ENCODE data around the gene PTPRT.

The PTPRT gene

DNA sequence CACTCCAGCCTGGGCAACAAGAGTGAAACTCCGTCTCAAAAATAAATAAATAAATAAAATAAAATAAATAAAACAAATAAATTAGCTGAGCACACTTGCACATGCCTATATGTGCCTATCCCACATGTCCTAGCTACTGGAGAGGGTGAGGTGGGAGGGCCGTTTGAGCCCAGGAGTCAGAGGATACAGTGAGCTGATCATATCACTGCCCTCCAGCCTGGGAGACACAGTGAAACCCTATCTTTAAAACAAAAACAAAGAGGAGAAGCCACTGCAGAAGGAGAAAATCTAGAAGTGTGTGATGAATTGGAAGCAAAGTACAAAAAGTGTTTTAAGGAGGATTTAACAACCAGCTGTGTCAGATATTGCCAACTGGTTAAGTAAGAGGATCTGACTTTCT lies 728.4 kb downstream of the PTPRT start:
- no peak overlapping the region for H3K4me2 ChIP-seq (ENCODE audit: low read depth, low read length, poor library complexity, severe bottlenecking)
- TF ChIP-seq EZH2phosphoT487 (conservative IDR thresholded peaks at IDR 0.05; ENCODE audit: low read length): no peak
- TF ChIP-seq, protein P1, sequence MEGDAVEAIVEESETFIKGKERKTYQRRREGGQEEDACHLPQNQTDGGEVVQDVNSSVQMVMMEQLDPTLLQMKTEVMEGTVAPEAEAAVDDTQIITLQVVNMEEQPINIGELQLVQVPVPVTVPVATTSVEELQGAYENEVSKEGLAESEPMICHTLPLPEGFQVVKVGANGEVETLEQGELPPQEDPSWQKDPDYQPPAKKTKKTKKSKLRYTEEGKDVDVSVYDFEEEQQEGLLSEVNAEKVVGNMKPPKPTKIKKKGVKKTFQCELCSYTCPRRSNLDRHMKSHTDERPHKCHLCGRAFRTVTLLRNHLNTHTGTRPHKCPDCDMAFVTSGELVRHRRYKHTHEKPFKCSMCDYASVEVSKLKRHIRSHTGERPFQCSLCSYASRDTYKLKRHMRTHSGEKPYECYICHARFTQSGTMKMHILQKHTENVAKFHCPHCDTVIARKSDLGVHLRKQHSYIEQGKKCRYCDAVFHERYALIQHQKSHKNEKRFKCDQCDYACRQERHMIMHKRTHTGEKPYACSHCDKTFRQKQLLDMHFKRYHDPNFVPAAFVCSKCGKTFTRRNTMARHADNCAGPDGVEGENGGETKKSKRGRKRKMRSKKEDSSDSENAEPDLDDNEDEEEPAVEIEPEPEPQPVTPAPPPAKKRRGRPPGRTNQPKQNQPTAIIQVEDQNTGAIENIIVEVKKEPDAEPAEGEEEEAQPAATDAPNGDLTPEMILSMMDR (IDR thresholded peaks at IDR 0.05; ENCODE audit: insufficient read depth, low read length, poor library complexity, severe bottlenecking): no peak

DNA sequence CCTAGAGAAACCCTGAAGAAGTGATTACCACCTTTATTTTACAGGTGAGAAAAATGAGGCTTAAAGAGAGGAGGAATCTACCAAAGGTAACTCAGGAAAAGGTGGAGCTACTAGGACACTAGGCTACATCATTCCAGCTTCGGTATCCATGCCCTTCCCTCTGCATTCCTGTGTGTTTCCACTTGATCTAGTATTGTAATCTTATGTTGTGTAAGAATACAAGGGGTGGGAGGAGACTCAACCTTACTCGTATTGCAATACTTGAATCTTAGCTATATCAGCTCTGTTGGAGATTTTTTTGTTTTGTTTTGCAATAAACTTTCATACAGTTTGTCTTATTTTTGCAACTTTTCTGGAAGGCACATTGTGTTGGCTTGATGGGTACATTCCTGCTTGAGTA lies 742.4 kb downstream of the PTPRT start:
- TF ChIP-seq EZH2phosphoT487 (conservative IDR thresholded peaks at IDR 0.05; ENCODE audit: low read length): no peak
- TF ChIP-seq, protein P1 (IDR thresholded peaks at IDR 0.05; ENCODE audit: insufficient read depth, low read length, poor library complexity, severe bottlenecking): no peak
- Histone ChIP-seq H3K4me2 (ENCODE audit: low read depth, low read length, poor library complexity, severe bottlenecking) (no peak overlapping the region), H4K20me1 (ENCODE audit: low read depth, low read length) (no peaks in the 10 kb centered on the region), H3K9ac (ENCODE audit: low read length) (no peak overlapping the region), H3K27ac (ENCODE audit: low read depth, low read length) (no peak overlapping the region), H3K4me3 (ENCODE audit: insufficient read depth, low read length, poor library complexity, severe bottlenecking) (no peak overlapping the region), H3K36me3 (ENCODE audit: low read length) (no peaks in the 10 kb centered on the region), H2AFZ (ENCODE audit: low read depth, low read length, severe bottlenecking) (no peak overlapping the region), H3K9me2 (replicated peaks; ENCODE audit: insufficient read depth, low read length) (no peaks in the 10 kb centered on the region), H3K9me3 (ENCODE audit: insufficient read depth, low read length) (no peaks in the 10 kb centered on the region), H3F3A (ENCODE audit: insufficient read depth) (no peaks in the 10 kb centered on the region), H3K27me3 (ENCODE audit: low read length) (no peaks in the 10 kb centered on the region), H3K79me2 (ENCODE audit: insufficient read depth, low read length) (no peaks in the 10 kb centered on the region)

More for the DNA sequence above, 728.4 kb downstream of the PTPRT start:
- no peaks in the 10 kb centered on the region for H3K36me3 ChIP-seq (ENCODE audit: low read length)
- no peaks in the 10 kb centered on the region for H3F3A ChIP-seq (ENCODE audit: insufficient read depth)
- H3K9me3 ChIP-seq (ENCODE audit: insufficient read depth, low read length): no peaks in the 10 kb centered on the region
- no peak overlapping the region for H3K9ac ChIP-seq (ENCODE audit: low read length)
- no peak overlapping the region for H2AFZ ChIP-seq (ENCODE audit: low read depth, low read length, severe bottlenecking)
- H3K4me3 ChIP-seq (ENCODE audit: insufficient read depth, low read length, poor library complexity, severe bottlenecking): no peak overlapping the region
- no peaks in the 10 kb centered on the region for H3K27me3 ChIP-seq (ENCODE audit: low read length)
- H4K20me1 ChIP-seq (ENCODE audit: low read depth, low read length): no peaks in the 10 kb centered on the region
- H3K79me2 ChIP-seq (ENCODE audit: insufficient read depth, low read length): no peaks in the 10 kb centered on the region
- no peak overlapping the region for H3K27ac ChIP-seq (ENCODE audit: low read depth, low read length)
- no peaks in the 10 kb centered on the region for H3K9me2 ChIP-seq (replicated peaks; ENCODE audit: insufficient read depth, low read length)

DNA sequence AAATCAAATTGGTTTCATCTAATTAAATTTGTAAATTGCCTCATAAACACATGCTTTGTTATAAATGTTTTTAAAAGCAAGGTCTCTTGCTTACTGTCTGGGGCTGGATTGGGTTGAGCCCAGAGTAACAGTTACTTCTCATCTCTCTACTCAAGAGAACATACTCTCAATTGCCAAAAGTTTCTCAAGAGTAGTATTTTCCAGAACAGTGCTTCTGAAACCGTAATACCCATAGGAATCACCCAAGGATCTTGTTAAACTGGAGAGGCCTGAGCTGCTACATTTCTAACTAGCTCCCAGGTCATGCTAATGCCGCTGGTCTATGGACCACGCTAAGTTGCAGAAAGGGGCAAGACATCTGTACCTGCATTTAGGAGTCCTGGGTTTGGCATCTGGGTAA lies 744.9 kb downstream of the PTPRT start:
- Histone ChIP-seq H3K9me2 (replicated peaks; ENCODE audit: insufficient read depth, low read length) (no peaks in the 10 kb centered on the region), H2AFZ (ENCODE audit: low read depth, low read length, severe bottlenecking) (no peak overlapping the region), H3K79me2 (ENCODE audit: insufficient read depth, low read length) (no peaks in the 10 kb centered on the region), H3F3A (ENCODE audit: insufficient read depth) (no peaks in the 10 kb centered on the region), H4K20me1 (ENCODE audit: low read depth, low read length) (no peaks in the 10 kb centered on the region), H3K36me3 (ENCODE audit: low read length) (no peaks in the 10 kb centered on the region), H3K9ac (ENCODE audit: low read length) (no peak overlapping the region), H3K4me2 (ENCODE audit: low read depth, low read length, poor library complexity, severe bottlenecking) (no peak overlapping the region), H3K9me3 (ENCODE audit: insufficient read depth, low read length) (no peaks in the 10 kb centered on the region), H3K4me3 (ENCODE audit: insufficient read depth, low read length, poor library complexity, severe bottlenecking) (no peak overlapping the region), H3K27me3 (ENCODE audit: low read length) (no peaks in the 10 kb centered on the region), H3K27ac (ENCODE audit: low read depth, low read length) (no peak overlapping the region)
- TF ChIP-seq, protein P1 (IDR thresholded peaks at IDR 0.05; ENCODE audit: insufficient read depth, low read length, poor library complexity, severe bottlenecking): no peak
- no peak for TF ChIP-seq EZH2phosphoT487 (conservative IDR thresholded peaks at IDR 0.05; ENCODE audit: low read length)

Measured in SU-DHL-6 (cell line).